ENCODE data around the gene ATP6V0C. TPM values are rescaled to one million over a fixed set of nuclear protein-coding genes. Genes with fewer than 3 reads are reported as not detected.

ATP6V0C gene
- total RNA-seq, 2 donors from 2014 or later, result 114 to 164 TPM

DNA sequence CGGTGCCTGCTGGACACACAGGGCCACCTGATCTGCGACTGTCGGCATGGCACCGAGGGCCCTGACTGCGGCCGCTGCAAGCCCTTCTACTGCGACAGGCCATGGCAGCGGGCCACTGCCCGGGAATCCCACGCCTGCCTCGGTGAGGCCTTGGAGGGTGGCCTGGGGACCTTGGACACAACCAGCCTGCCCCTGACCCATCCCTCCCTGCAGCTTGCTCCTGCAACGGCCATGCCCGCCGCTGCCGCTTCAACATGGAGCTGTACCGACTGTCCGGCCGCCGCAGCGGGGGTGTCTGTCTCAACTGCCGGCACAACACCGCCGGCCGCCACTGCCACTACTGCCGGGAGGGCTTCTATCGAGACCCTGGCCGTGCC is 41.3 kb upstream of the ATP6V0C start:
- no peak for DNase-seq (ENCODE audit: low spot score)
- H3K9me3 ChIP-seq, result no peaks in the 10 kb centered on the region
- intact Hi-C loops (cut with DNase I), result no loop called here
- no peak overlapping the region for H3K27ac ChIP-seq
- H3K4me3 ChIP-seq, result no peak overlapping the region
- TF ChIP-seq, protein P1, sequence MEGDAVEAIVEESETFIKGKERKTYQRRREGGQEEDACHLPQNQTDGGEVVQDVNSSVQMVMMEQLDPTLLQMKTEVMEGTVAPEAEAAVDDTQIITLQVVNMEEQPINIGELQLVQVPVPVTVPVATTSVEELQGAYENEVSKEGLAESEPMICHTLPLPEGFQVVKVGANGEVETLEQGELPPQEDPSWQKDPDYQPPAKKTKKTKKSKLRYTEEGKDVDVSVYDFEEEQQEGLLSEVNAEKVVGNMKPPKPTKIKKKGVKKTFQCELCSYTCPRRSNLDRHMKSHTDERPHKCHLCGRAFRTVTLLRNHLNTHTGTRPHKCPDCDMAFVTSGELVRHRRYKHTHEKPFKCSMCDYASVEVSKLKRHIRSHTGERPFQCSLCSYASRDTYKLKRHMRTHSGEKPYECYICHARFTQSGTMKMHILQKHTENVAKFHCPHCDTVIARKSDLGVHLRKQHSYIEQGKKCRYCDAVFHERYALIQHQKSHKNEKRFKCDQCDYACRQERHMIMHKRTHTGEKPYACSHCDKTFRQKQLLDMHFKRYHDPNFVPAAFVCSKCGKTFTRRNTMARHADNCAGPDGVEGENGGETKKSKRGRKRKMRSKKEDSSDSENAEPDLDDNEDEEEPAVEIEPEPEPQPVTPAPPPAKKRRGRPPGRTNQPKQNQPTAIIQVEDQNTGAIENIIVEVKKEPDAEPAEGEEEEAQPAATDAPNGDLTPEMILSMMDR (IDR thresholded peaks at IDR 0.05), result no peak
- no peak for TF ChIP-seq POLR2AphosphoS5 (IDR thresholded peaks at IDR 0.05)
- TF ChIP-seq POLR2A (IDR thresholded peaks at IDR 0.05), result no peak
- no peaks in the 10 kb centered on the region for H3K27me3 ChIP-seq (replicated peaks; ENCODE audit: insufficient read depth)
- no peaks in the 10 kb centered on the region for H3K36me3 ChIP-seq
- peaks cover 12% of the 10 kb centered on the region for H3K4me1 ChIP-seq (replicated peaks)
- WGBS, result 96% methylated on average over 18 of the region's 27 CpGs

DNA sequence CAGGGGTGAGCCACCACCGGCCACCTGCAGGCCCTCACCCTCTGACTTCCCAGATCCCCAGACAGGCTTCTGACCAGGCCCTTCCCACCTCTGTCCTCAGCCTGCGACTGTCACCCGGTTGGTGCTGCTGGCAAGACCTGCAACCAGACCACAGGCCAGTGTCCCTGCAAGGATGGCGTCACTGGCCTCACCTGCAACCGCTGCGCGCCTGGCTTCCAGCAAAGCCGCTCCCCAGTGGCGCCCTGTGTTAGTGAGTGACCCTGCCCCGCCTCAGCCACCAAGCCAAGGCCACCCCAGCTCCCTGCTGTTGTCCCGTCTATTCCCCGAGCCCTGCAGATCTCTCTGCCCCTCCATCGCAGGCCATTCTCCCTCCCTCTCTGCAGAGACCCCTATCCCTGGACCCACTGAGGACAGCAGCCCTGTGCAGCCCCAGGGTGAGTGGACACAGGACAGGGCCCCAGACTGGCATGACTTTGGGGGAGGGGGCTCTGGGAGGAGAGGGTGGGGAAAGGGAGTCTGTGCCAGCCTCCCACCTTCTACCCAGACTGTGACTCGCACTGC is 40.8 kb upstream of the ATP6V0C start:
- intact Hi-C loops (cut with DNase I), result no loop called here
- Histone ChIP-seq H3K9me3 (no peaks in the 10 kb centered on the region), H3K4me1 (replicated peaks) (peaks cover 12% of the 10 kb centered on the region), H3K4me3 (no peak overlapping the region), H3K27ac (no peak overlapping the region), H3K36me3 (no peaks in the 10 kb centered on the region), H3K27me3 (replicated peaks; ENCODE audit: insufficient read depth) (no peaks in the 10 kb centered on the region)
- 90% methylated on average over 14 of the region's 14 CpGs for WGBS
- TF ChIP-seq, protein P1 (IDR thresholded peaks at IDR 0.05), result no peak
- TF ChIP-seq POLR2AphosphoS5 (IDR thresholded peaks at IDR 0.05) (no peak), POLR2A (IDR thresholded peaks at IDR 0.05) (no peak)
- no peak for DNase-seq (ENCODE audit: low spot score)

DNA sequence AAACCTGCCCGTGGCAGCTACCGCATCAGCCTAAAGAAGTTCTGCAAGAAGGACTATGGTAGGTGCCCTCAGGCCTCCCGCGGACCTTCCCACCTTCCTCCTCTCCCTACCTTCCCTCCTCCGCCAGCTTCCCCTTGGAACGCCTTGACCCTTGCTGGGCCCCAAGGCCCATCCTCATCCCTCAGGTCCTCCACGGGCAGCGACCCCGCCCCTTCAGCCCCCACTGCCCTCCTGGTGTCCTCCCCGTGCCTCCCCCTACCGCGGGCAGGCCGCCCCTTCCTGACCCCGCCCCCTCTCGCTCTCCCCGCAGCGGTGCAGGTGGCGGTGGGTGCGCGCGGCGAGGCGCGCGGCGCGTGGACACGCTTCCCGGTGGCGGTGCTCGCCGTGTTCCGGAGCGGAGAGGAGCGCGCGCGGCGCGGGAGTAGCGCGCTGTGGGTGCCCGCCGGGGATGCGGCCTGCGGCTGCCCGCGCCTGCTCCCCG is 40.3 kb upstream of the ATP6V0C start:
- Histone ChIP-seq H3K4me1 (replicated peaks) (peaks cover 8% of the 10 kb centered on the region), H3K4me3 (peak overlapping the region; percentile 72 to 82), H3K36me3 (no peaks in the 10 kb centered on the region), H3K27me3 (replicated peaks; ENCODE audit: insufficient read depth) (no peaks in the 10 kb centered on the region), H3K9me3 (no peaks in the 10 kb centered on the region), H3K27ac (no peak overlapping the region)
- intact Hi-C loops (cut with DNase I), result no loop called here
- no peak for DNase-seq (ENCODE audit: low spot score)
- TF ChIP-seq POLR2AphosphoS5 (IDR thresholded peaks at IDR 0.05), result no peak
- TF ChIP-seq, protein P1 (IDR thresholded peaks at IDR 0.05), result no peak
- no peak for TF ChIP-seq POLR2A (IDR thresholded peaks at IDR 0.05)
- WGBS, result 11% methylated on average over 22 of the region's 49 CpGs

DNA sequence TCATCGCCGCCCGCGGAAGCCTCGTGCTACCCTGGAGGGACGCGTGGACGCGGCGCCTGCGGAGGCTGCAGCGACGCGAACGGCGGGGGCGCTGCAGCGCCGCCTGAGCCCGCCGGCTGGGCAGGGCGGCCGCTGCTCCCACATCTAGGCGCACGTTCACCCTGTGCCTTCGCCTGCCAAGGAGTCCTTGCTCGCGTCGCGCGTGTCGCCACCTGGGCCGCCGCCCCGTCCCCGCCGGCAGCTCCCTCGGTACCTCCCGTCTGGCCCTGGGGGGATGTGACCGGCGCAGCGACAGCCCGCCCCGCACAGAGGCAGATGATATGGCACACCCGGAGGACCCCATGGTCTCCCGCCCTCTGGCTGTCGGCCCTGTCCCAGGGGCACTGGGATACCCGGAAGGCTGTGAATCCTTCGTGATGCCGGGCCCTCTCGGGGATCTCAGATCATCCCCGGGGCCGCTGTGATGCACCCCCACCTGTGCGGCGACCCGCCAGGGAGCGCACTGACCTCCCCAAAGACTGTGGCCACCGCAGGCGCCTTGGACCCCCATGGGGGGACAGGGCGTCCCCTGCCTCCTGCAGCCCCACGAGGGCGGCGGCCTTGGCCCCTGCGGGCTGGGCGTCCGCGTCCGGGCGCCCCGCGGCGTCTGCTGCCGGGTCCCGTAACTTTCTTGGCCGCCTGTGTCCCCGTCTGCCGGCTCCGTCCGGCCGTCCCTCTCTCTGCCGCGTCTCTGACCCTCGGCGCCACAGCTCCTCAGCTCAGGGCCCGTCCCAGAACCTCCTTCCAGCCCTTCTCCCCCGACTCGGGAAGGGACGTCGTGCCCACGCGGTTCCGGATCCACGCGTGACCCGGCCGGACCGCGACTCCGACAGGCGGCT is 39.5 kb upstream of the ATP6V0C start:
- intact Hi-C loops (cut with DNase I), result no loop called here
- Histone ChIP-seq H3K27ac (peak overlapping the region; percentile 77 to 79), H3K27me3 (replicated peaks; ENCODE audit: insufficient read depth) (no peaks in the 10 kb centered on the region), H3K4me1 (replicated peaks) (peaks cover 7% of the 10 kb centered on the region), H3K9me3 (no peaks in the 10 kb centered on the region), H3K36me3 (no peaks in the 10 kb centered on the region), H3K4me3 (peak overlapping the region; percentile 72 to 82)
- no peak for DNase-seq (ENCODE audit: low spot score)
- under 1% methylated on average over 46 of the region's 100 CpGs for WGBS
- TF ChIP-seq, protein P1 (IDR thresholded peaks at IDR 0.05), result peak; percentile 14 to 50 (median 30)
- no peak for TF ChIP-seq POLR2AphosphoS5 (IDR thresholded peaks at IDR 0.05)

All from prostate gland (tissue), 2 donors.